PC-3 (cell line): ENCODE results near the gene GNG8. TPM values are rescaled to one million over a fixed set of nuclear protein-coding genes. Genes with fewer than 3 reads are reported as not detected.

Experiments
- ATAC-seq: fragments of 200-7000 bp; cut with Tn5 transposase; 2 replicates; pipeline ENCODE4 v1.9.1; 2020; ENCODE audit warnings: mild to moderate bottlenecking, moderate library complexity
- BruUV-seq: library from RNA; stranded (reverse); fragments of 400-500 nt; replicated peaks from 2 replicates; lab custom pipeline; 2021; lab: Mats Ljungman, UMichigan
- CTCF ChIA-PET: fragments of 300-600 bp; sonication (Branson Sonifier 250); formaldehyde crosslinking; loops from one replicate; lab custom pipeline; 2022; ENCODE audit warnings: antibody characterized with exemption; lab: Charles Lee
- POLR2A ChIA-PET: fragments of 300-600 bp; sonication (Branson Sonifier 250); formaldehyde crosslinking; loops from one replicate; lab custom pipeline; 2022; ENCODE audit warnings: antibody characterized with exemption; ENCODE audit not compliant: unreplicated experiment; lab: Charles Lee
- DNase-seq: peaks from one replicate; pipeline ENCODE4 v3.0.0-alpha.2; 2015
- H2AFZ ChIP-seq: fragments of 300-600 bp; sonication (generic); 2 replicates; pipeline ENCODE4 v1.6.0; 2016; ENCODE audit warnings: antibody characterized with exemption, low read length
- H3F3A ChIP-seq: fragments of 300-600 bp; sonication (generic); one replicate; pipeline ENCODE4 v1.6.0; 2017; ENCODE audit warnings: antibody characterized with exemption, low read length, control low read depth, mild to moderate bottlenecking; ENCODE audit not compliant: unreplicated experiment
- H3K27ac ChIP-seq: fragments of 300-600 bp; sonication (generic); 2 replicates; pipeline ENCODE4 v1.5.1; 2016; ENCODE audit warnings: mild to moderate bottlenecking, low read length
- H3K27me3 ChIP-seq: fragments of 300-600 bp; sonication (generic); 2 replicates; pipeline ENCODE4 v1.6.1; 2016; ENCODE audit warnings: low read length, mixed read lengths
- H3K36me3 ChIP-seq: fragments of 300-600 bp; sonication (generic); 2 replicates; pipeline ENCODE4 v1.6.1; 2016; ENCODE audit warnings: low read depth, mixed run types, low read length, mixed read lengths
- H3K4me1 ChIP-seq: fragments of 300-600 bp; sonication (generic); 2 replicates; pipeline ENCODE4 v1.5.1; 2016; ENCODE audit warnings: low read length; ENCODE audit not compliant: insufficient read depth
- H3K4me2 ChIP-seq: fragments of 300-600 bp; sonication (generic); 2 replicates; pipeline ENCODE4 v1.6.0; 2016; ENCODE audit warnings: low read length
- H3K4me3 ChIP-seq: fragments of 300-600 bp; sonication (generic); 2 replicates; pipeline ENCODE4 v1.5.1; 2016; ENCODE audit warnings: mild to moderate bottlenecking, low read length, mixed read lengths
- H3K79me2 ChIP-seq: fragments of 300-600 bp; sonication (generic); 2 replicates; pipeline ENCODE4 v1.6.1; 2017; ENCODE audit warnings: low read length, mixed read lengths
- H3K9ac ChIP-seq: fragments of 300-600 bp; sonication (generic); 2 replicates; pipeline ENCODE4 v1.6.0; 2016; ENCODE audit warnings: mild to moderate bottlenecking, low read length
- H3K9me2 ChIP-seq: fragments of 300-600 bp; sonication (generic); replicated peaks from 2 replicates; pipeline ENCODE4 v1.6.1; 2016; ENCODE audit warnings: mixed run types, low read length, mixed read lengths
- H3K9me3 ChIP-seq: fragments of 300-600 bp; sonication (generic); 2 replicates; pipeline ENCODE4 v1.6.1; 2016; ENCODE audit warnings: low read length, mixed read lengths
- H4K20me1 ChIP-seq: fragments of 300-600 bp; sonication (generic); 2 replicates; pipeline ENCODE4 v1.6.1; 2016; ENCODE audit warnings: low read length, mixed read lengths
- CTCF ChIP-seq: fragments of 300-600 bp; sonication (generic); conservative IDR thresholded peaks from 2 replicates; pipeline ENCODE4 v1.5.1; 2017; ENCODE audit warnings: antibody characterized with exemption, low read depth, mild to moderate bottlenecking, low read length
- EZH2 ChIP-seq: fragments of 300-600 bp; sonication (generic); IDR thresholded peaks from one replicate; pipeline ENCODE4 v1.6.1; 2017; ENCODE audit warnings: antibody characterized with exemption, mild to moderate bottlenecking, low read length; ENCODE audit not compliant: unreplicated experiment
- EZH2phosphoT487 ChIP-seq: fragments of 300-600 bp; sonication (generic); IDR thresholded peaks from 2 replicates; pipeline ENCODE4 v1.6.1; 2018; ENCODE audit warnings: mild to moderate bottlenecking, antibody characterized with exemption, low read length, borderline replicate concordance
- intact Hi-C: fragments of 100-400 bp; cut with micrococcal nuclease; formaldehyde crosslinking; loops from 2 replicates; pipeline ENCODE4 v1.9.0; 2023
- total RNA-seq: library from RNA; depleted of rRNA; stranded (reverse); fragments of >200 nt; gene quantifications from 2 replicates; pipeline ENCODE4 v1.2.3, GENCODE V29; 2014

Gene GNG8
- total RNA-seq, 1 experiment from 2014 or later, result not detected

DNA sequence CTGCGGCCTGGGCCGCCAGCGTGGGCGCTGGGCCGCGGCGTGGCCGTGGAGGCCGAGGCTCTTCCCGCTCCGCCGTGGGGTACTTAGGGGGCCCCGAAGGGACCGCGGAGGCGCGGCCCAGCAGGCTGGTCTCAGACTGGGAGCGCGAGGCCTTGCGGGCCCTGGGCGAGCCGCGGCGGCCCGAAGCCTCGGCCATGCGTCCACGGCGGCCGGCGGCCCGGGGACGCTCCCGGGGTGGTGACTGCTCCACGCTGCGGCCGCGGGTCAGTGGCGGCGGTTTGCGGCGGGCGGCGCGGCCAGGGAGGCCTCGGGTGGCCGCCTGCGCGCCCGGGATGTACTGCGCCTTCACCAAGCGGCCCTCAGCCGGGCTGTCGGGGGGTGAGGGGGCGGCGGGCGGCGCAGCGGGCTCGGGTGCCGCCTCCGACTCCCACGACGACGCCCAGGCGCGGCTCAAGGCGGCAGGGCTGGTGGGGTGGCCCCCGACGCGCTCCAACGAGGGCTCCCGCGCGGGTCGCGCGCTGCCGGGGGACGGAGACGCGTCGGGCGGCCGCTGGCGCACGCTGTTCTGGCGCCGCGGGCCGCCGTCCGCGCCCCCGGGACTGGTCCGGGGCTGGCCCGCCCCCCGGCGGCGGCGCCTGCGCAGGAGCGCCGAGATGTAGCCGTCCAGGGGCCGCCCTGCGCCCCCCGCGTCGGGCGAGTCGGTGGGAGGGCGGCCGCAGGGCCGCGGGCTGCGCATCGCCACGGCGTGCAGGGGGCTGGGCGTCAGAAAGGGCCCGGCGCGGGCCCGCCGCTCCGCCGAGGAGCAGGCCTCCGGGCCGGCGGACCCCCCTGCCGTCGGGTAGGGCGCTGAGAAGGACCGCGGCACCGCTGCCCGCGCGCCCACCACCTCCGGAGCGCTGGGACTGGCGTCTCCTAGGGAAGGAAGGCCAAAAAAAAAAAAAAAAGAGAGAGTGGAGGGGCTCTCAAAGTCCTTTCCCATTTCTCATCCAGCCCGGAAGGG, 13.3 kb upstream of the GNG8 start:
- no peak overlapping the region for H2AFZ ChIP-seq
- no peaks in the 10 kb centered on the region for H3K79me2 ChIP-seq
- no peak overlapping the region for H3K27ac ChIP-seq
- TF ChIP-seq EZH2 (no peak), CTCF (no peak), EZH2phosphoT487 (no peak)
- ChIA-PET CTCF (no interaction called here), POLR2A (no interaction called here)
- H3K4me1 ChIP-seq, result no peaks in the 10 kb centered on the region
- H3K9me2 ChIP-seq, result no peaks in the 10 kb centered on the region
- ATAC-seq (no peak), DNase-seq (no peak)
- H4K20me1 ChIP-seq, result no peaks in the 10 kb centered on the region
- intact Hi-C loops, result no loop called here
- H3K4me3 ChIP-seq, result no peak overlapping the region
- no peak overlapping the region for H3K4me2 ChIP-seq
- no peak overlapping the region for H3K9ac ChIP-seq
- no peaks in the 10 kb centered on the region for H3K9me3 ChIP-seq
- H3K36me3 ChIP-seq, result no peaks in the 10 kb centered on the region
- no TSS peak for BruUV-seq
- H3K27me3 ChIP-seq, result no peaks in the 10 kb centered on the region
- H3F3A ChIP-seq, result no peaks in the 10 kb centered on the region

DNA sequence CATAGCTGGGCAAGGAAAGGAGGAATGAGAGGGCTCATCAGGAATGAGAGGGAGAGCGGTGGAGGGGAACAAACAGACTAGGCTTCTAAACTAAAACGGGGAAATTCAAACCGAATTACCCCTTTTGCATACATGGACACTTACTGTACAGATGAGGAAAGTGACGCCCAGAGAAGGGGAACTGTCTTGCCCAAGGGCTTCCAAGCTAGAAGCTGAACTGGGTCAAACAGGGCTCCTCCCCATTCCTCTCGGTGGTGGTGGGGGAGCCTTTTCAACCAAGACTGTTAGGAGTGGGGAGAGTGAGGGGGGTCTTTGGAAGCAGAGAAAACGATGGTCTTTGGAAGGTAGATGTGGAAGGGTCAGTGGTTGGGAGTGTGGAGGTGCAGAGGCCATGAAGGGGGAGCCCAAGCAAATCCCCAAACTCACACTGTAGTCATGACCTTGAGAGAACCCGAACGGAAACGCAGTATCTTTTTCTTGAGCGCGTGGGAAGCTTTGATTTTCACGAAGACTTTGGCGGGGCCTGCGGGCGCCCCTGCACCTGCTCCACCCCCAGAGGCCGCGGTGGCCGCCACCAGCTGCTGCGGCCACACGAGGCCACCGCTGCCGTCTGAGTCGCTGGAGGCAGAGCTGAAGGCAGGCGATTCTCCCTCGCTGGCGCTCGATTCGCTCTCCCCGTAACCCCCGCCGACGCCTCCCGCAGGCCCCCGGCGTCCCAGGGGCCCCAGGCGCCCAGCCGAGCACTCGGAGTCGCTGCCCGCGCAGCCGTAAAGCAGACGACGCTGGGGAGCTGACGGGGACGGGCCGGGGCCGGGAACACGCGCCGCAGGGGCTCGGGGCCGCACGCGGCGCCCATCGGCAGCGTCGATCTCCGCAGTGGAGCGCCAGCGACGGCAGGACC, 12.3 kb upstream of the GNG8 start:
- BruUV-seq, result no TSS peak
- Histone ChIP-seq H3K9me2 (no peaks in the 10 kb centered on the region), H3K36me3 (no peaks in the 10 kb centered on the region), H3K9ac (no peak overlapping the region), H3K4me1 (no peaks in the 10 kb centered on the region), H3K79me2 (no peaks in the 10 kb centered on the region), H3K4me3 (no peak overlapping the region), H2AFZ (no peak overlapping the region), H3K4me2 (no peak overlapping the region), H3K27me3 (no peaks in the 10 kb centered on the region), H3K27ac (no peak overlapping the region), H3F3A (no peaks in the 10 kb centered on the region), H3K9me3 (no peaks in the 10 kb centered on the region), H4K20me1 (no peaks in the 10 kb centered on the region)
- no peak for DNase-seq
- no peak for TF ChIP-seq EZH2phosphoT487
- no peak for TF ChIP-seq EZH2
- no peak for TF ChIP-seq CTCF
- ATAC-seq, result no peak
- CTCF ChIA-PET, result no interaction called here
- intact Hi-C loops, result no loop called here
- POLR2A ChIA-PET, result interaction anchor here (0.6 kb wide), 1 partner anchor 18 kb away, joined by 4 read pairs; no protein-coding TSS in a partner anchor
